ENCODE data around the gene SAE1. TPM values are rescaled to one million over a fixed set of nuclear protein-coding genes. Genes with fewer than 3 reads are reported as not detected.
A peak's percentile ranks its signal among the peaks of the same experiment; 100 is the strongest.

SAE1 gene
- total and polyA plus RNA-seq, 2 of the 4 experiments (the other 2 are of a cell fraction), result 165 to 184 TPM

DNA sequence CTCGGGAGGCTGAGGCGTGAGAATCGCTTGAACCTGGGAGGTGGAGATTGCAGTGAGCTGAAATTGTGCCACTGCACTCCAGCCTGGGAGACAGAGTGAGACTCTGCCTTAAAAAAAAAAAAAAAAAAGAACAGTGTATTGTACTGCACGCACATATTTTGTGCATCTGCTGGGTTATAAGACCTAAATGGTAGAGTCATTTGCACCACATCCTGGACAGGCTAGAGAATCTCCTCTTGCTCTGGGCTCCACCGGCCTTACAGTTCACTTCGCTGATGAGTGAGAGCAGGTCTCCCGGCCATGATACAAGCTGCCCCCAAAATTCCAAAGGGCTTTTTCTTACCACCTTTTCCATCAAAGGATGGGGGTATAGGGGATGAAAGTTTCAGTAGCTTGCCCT is 7.2 kb upstream of the SAE1 start:
- H3K36me3 ChIP-seq (ENCODE audit: control insufficient read depth, insufficient read depth, low read length), result no peaks in the 10 kb centered on the region
- H4K8ac ChIP-seq (ENCODE audit: low read depth in 2 of 2, low read length in 2 of 2), result no peak overlapping the region; a peak in 1 of 4 replicates
- no peak overlapping the region for H4K5ac ChIP-seq (ENCODE audit: low read depth, low read length)
- no peak overlapping the region for H2BK5ac ChIP-seq (ENCODE audit: low read depth, low read length, poor library complexity, severe bottlenecking)
- H2BK15ac ChIP-seq (ENCODE audit: low read depth, low read length), result peak overlapping the region; percentile 79; the same call in 1 of the 3 replicates
- H3K4me2 ChIP-seq (ENCODE audit: low read depth, low read length), result no peak overlapping the region
- no peak overlapping the region for H3K4ac ChIP-seq (ENCODE audit: low read depth, low read length)
- no peak overlapping the region for H2BK20ac ChIP-seq (ENCODE audit: low read depth, low read length)
- no peak overlapping the region for H3K14ac ChIP-seq (replicated peaks; ENCODE audit: low read depth, low read length)
- DNase-seq (no peak), ATAC-seq (ENCODE audit: low read depth) (no peak)
- in situ Hi-C loops (cut with MboI; ENCODE audit: low sequenced_read_pairs) (loop anchor here (10.0 kb wide), 1 partner anchor 109 kb away; the partner anchor contains the start of gene NPAS1), intact Hi-C loops (cut with micrococcal nuclease) (no loop called here), dilution Hi-C loops (cut with HindIII; ENCODE audit: low sequenced_read_pairs, unreplicated experiment) (no loop called here)
- ChIA-PET POLR2A (ENCODE audit: unreplicated experiment) (no interaction called here), CTCF (interaction anchor here (1.2 kb wide), 1 partner anchor 87 kb away, joined by 7 read pairs; no protein-coding TSS in a partner anchor)
- H3K79me1 ChIP-seq (ENCODE audit: low read depth in 1 of 2, low read length in 2 of 2), result no peaks in the 10 kb centered on the region; a peak in 1 of 4 replicates
- H3K23ac ChIP-seq (ENCODE audit: low read depth, low read length), result peak overlapping the region; percentile 31; the same call in 1 of the 2 replicates
- H3K27ac ChIP-seq (ENCODE audit: insufficient read depth, low read length), result no peak overlapping the region
- no peak overlapping the region for H3K56ac ChIP-seq (ENCODE audit: extremely low read depth, insufficient read depth, low read length)
- no peaks in the 10 kb centered on the region for H4K20me1 ChIP-seq (ENCODE audit: insufficient read depth, low read length)
- BruUV-seq (replicated peaks), result no TSS peak
- H3K27me3 ChIP-seq (ENCODE audit: control insufficient read depth, insufficient read depth, low read length), result no peaks in the 10 kb centered on the region
- peak overlapping the region; percentile 74 for H2AK5ac ChIP-seq (ENCODE audit: low read depth, low read length)
- TF ChIP-seq, protein P1, sequence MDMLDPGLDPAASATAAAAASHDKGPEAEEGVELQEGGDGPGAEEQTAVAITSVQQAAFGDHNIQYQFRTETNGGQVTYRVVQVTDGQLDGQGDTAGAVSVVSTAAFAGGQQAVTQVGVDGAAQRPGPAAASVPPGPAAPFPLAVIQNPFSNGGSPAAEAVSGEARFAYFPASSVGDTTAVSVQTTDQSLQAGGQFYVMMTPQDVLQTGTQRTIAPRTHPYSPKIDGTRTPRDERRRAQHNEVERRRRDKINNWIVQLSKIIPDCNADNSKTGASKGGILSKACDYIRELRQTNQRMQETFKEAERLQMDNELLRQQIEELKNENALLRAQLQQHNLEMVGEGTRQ (IDR thresholded peaks at IDR 0.05; ENCODE audit: low read depth, low read length), result no peak
- TF ChIP-seq, protein P2, sequence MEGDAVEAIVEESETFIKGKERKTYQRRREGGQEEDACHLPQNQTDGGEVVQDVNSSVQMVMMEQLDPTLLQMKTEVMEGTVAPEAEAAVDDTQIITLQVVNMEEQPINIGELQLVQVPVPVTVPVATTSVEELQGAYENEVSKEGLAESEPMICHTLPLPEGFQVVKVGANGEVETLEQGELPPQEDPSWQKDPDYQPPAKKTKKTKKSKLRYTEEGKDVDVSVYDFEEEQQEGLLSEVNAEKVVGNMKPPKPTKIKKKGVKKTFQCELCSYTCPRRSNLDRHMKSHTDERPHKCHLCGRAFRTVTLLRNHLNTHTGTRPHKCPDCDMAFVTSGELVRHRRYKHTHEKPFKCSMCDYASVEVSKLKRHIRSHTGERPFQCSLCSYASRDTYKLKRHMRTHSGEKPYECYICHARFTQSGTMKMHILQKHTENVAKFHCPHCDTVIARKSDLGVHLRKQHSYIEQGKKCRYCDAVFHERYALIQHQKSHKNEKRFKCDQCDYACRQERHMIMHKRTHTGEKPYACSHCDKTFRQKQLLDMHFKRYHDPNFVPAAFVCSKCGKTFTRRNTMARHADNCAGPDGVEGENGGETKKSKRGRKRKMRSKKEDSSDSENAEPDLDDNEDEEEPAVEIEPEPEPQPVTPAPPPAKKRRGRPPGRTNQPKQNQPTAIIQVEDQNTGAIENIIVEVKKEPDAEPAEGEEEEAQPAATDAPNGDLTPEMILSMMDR (conservative IDR thresholded peaks at IDR 0.05; ENCODE audit: low read depth, low read length), result no peak
- no peak for TF ChIP-seq MAFK (IDR thresholded peaks at IDR 0.05; ENCODE audit: low read depth, low read length)
- no peak for TF ChIP-seq POLR2A (IDR thresholded peaks at IDR 0.05; ENCODE audit: low read depth, low read length)
- TF ChIP-seq BHLHE40 (IDR thresholded peaks at IDR 0.05; ENCODE audit: low read depth, low read length), result no peak
- no peak for TF ChIP-seq MAZ (IDR thresholded peaks at IDR 0.05; ENCODE audit: borderline replicate concordance, low read depth, low read length)
- no peak for TF ChIP-seq CEBPB (IDR thresholded peaks at IDR 0.05; ENCODE audit: low read depth, low read length)
- TF ChIP-seq NFE2L2 (IDR thresholded peaks at IDR 0.05; ENCODE audit: low read depth, low read length), result no peak
- no peak for TF ChIP-seq RAD21 (IDR thresholded peaks at IDR 0.05; ENCODE audit: low read length)
- no peak for TF ChIP-seq MXI1 (IDR thresholded peaks at IDR 0.05; ENCODE audit: borderline replicate concordance, low read depth, low read length)
- TF ChIP-seq SMC3 (IDR thresholded peaks at IDR 0.05; ENCODE audit: low read depth, low read length), result no peak
- TF ChIP-seq, protein P3, sequence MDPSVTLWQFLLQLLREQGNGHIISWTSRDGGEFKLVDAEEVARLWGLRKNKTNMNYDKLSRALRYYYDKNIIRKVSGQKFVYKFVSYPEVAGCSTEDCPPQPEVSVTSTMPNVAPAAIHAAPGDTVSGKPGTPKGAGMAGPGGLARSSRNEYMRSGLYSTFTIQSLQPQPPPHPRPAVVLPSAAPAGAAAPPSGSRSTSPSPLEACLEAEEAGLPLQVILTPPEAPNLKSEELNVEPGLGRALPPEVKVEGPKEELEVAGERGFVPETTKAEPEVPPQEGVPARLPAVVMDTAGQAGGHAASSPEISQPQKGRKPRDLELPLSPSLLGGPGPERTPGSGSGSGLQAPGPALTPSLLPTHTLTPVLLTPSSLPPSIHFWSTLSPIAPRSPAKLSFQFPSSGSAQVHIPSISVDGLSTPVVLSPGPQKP (IDR thresholded peaks at IDR 0.05; ENCODE audit: borderline replicate concordance, low read depth, low read length), result no peak
- TF ChIP-seq RFX5 (IDR thresholded peaks at IDR 0.05; ENCODE audit: low read depth, low read length), result no peak
- TF ChIP-seq FOS (IDR thresholded peaks at IDR 0.05; ENCODE audit: low read depth, low read length), result no peak
- TF ChIP-seq CHD1 (IDR thresholded peaks at IDR 0.05; ENCODE audit: low read depth, low read length), result no peak
- no peak for TF ChIP-seq RCOR1 (IDR thresholded peaks at IDR 0.05; ENCODE audit: insufficient replicate concordance, low read length)
- H3K9ac ChIP-seq (ENCODE audit: low read depth, low read length), result no peak overlapping the region; the same call in 1 of the 2 replicates
- no peak overlapping the region for H2AFZ ChIP-seq (replicated peaks; ENCODE audit: low read length, poor library complexity)
- peaks cover 5% of the 10 kb centered on the region for H3K4me1 ChIP-seq (ENCODE audit: control insufficient read depth, insufficient read depth, low read length)
- 89% methylated on average over 3 of the region's 7 CpGs; no CpG with 5 or more reads in 1 of the 2 experiments for WGBS, 2 experiments (ENCODE audit: extremely low coverage in 2 of 2, insufficient read length in 1 of 2)
- no peak overlapping the region for H3K4me3 ChIP-seq (ENCODE audit: insufficient read depth, low read depth, low read length)
- peak overlapping the region; percentile 42 for H2AK9ac ChIP-seq (replicated peaks; ENCODE audit: low read depth, low read length, poor library complexity)
- no peak overlapping the region; the same call in 1 of the 2 replicates for H4K91ac ChIP-seq (ENCODE audit: insufficient read depth, low read depth, low read length)
- H3K9me1 ChIP-seq (ENCODE audit: insufficient read depth, low read length), result 0 out of 2 replicates have a peak, but pooled peaks cover 3% of the 10 kb centered on the region
- peak overlapping the region; percentile 52; the same call in 1 of the 2 replicates for H2BK120ac ChIP-seq (ENCODE audit: low read depth, low read length)
- H3K9me3 ChIP-seq (ENCODE audit: control insufficient read depth, insufficient read depth, low read length), result no peaks in the 10 kb centered on the region
- H3K18ac ChIP-seq (ENCODE audit: low read depth, low read length), result no peak overlapping the region

Data from IMR-90 (cell line).